ENCODE data around the gene FBXL12.

DNA sequence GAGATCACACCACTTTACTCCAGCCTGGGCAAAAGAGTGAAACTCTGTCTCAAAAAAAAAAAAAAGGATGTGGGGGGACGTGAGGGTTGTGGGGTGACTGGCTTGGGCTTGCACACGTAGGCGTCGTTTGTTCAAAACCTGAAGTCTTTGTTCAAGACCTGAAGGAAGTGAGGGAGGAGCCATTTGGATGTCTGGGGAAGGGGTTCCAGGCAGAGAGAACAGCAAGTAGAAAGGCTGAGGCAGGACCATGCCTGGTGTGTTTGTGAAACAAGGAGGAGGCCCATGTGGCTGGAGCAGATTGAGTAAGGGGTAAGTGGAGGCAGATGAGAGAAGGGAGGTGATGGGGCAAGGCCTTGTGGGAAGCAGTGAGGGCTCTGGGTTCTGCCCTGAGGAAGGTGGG is 44.1 kb upstream of the FBXL12 start:
- TF ChIP-seq, protein P1, sequence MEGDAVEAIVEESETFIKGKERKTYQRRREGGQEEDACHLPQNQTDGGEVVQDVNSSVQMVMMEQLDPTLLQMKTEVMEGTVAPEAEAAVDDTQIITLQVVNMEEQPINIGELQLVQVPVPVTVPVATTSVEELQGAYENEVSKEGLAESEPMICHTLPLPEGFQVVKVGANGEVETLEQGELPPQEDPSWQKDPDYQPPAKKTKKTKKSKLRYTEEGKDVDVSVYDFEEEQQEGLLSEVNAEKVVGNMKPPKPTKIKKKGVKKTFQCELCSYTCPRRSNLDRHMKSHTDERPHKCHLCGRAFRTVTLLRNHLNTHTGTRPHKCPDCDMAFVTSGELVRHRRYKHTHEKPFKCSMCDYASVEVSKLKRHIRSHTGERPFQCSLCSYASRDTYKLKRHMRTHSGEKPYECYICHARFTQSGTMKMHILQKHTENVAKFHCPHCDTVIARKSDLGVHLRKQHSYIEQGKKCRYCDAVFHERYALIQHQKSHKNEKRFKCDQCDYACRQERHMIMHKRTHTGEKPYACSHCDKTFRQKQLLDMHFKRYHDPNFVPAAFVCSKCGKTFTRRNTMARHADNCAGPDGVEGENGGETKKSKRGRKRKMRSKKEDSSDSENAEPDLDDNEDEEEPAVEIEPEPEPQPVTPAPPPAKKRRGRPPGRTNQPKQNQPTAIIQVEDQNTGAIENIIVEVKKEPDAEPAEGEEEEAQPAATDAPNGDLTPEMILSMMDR (IDR thresholded peaks at IDR 0.05; ENCODE audit: low read depth, low read length): no peak
- no peak for TF ChIP-seq EZH2phosphoT487 (IDR thresholded peaks at IDR 0.05; ENCODE audit: low read depth)

Measured in OCI-LY3 (cell line).